NCI-H1694 treated with DMSO at 0.1 percent for 48 hours (cell line): ENCODE measurements around the gene KIF2A.

Experiments
- DNase-seq: peaks from one replicate; lab custom pipeline; 2025; lab: John Stamatoyannopoulos, UW

The KIF2A gene

DNA sequence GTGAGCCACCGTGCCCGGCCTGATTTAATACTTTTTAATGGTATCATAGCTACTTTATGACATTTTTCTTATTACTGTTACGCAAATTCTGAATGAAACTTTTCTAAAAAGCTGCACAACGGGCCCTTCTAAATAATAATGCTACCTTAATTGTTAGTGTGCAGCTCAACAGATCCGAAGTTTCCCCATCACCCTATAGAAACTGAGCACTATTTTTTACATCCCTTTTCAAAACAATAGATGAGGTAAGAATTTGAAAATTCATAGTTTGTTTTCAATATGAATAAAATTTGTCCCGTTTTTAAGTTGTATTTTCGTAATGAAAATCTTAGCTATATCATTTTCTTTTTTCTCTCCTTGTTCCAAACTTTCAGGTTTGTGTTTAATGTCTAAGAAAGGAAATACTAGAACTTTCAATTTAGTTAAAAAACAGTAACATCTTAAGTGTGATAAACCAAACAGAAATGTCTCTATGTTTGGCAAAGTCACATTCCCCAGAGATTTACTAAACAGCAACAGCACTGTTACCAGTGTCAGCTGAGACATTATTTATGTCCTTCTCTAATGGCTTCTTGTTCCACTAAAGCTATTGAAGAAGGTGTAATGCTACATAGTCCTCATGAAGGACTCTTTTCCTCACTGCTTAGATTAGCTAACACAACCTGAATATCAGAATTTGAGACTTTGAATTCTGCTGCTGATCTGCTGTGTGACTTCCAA lies 22.9 kb downstream of the KIF2A start:
- DNase-seq = no peak

GRCh38 chr5:62330302-62330701 lies 24.3 kb downstream of the KIF2A start:
- DNase-seq = no peak

DNA sequence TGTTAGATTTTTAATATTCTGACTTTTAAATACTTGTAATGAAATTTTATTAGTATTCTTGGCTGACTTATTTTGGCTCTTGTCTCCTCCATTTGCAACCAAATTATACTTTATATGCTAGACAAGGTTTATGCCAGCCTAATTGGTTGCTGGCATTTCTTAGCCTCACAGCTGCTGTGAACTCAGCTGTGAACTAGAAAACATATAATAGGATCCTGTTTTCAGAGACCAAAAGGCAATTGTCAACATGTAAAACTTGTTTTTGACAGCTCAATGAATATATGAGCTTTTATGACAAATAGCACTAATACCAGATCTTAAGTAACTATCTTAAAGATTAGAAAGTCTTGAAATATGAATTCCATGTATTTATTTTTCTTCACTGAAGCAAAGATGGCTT lies 25.9 kb downstream of the KIF2A start:
- peak; percentile 18 for DNase-seq

DNA sequence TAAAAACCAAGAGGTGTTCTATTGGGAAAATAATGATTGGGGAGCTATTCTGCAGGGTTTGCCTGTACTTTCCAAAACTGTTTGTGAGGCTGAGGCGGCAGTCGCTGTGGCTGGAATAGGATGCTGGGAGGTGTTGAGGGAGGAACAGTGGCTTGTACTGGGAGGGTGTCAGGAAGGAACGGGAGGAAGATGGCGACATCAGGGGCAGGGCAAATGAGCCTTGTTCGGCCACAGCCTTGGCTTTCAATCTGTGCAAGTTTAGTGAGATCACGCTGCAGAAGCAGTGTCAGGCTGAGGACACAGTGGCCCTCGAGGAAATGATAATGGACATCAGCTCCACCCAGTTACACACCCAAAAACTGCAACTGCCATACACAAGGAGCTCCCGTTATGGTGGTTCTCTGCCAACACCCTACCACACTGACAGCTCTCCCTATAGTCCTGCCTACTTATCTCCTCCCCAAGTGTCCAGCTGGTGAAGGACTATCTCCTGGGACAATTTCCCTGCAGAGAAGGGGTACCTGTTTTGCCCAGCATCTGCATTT lies 27.3 kb downstream of the KIF2A start:
- DNase-seq = no peak

- no peak for DNase-seq
These were observed 28.1 kb downstream of the KIF2A start for GRCh38 chr5:62334082-62334481.

- DNase-seq = peak; percentile 12
These were observed 34.4 kb downstream of the KIF2A start for GRCh38 chr5:62340392-62340791.

GRCh38 chr5:62340979-62341378 lies 35.0 kb downstream of the KIF2A start:
- no peak for DNase-seq

GRCh38 chr5:62341783-62342475 lies 35.9 kb downstream of the KIF2A start:
- no peak for DNase-seq

- no peak for DNase-seq
These were observed 36.5 kb downstream of the KIF2A start for GRCh38 chr5:62342476-62342837.

DNA sequence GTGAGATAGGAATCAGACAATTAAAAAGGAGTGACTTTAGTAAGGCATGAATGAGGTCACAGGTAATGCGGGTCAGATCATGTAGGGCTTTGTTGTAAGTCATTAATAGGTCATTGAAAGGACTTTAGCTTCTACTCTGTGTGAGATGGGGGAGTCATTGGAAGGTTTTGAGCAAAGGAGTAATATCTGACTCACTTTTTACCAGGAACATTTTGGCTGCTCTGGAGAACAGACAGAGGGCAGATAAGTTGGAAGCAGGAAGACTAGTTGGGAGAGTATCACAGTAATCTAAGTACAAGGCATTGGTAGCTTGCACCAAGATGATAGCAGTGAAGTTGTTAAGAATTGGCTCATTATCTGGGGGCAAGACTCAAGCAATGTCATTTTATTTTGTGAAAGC lies 37.4 kb downstream of the KIF2A start:
- no peak for DNase-seq

- DNase-seq = no peak
These were observed 40.7 kb downstream of the KIF2A start for GRCh38 chr5:62346748-62347147.

GRCh38 chr5:62347928-62348327 lies 41.9 kb downstream of the KIF2A start:
- no peak for DNase-seq

GRCh38 chr5:62348723-62349481 lies 42.9 kb downstream of the KIF2A start:
- no peak for DNase-seq

- peak; percentile 43 for DNase-seq
These were observed 48.2 kb downstream of the KIF2A start for GRCh38 chr5:62354028-62354874.

GRCh38 chr5:62362701-62363100 lies 56.7 kb downstream of the KIF2A start:
- no peak for DNase-seq

DNA sequence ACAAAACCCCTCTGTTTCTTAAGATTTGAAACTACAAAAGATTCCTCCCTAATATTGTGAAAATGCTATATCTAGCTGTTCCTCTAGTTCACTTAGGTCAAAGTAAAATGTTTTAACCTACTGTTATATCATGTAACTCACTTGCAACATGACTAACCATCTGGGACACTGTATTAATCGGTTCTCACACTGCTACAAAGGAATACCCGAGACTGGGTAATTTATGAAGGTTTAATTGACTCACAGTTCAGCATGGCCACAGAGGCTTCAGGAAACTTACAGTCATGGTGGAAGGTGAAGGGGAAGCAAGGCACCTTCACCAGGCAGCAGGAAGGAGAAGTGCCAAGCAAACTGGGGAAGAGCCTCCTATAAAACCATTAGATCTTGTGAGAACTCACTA lies 63.0 kb downstream of the KIF2A start:
- no peak for DNase-seq

- DNase-seq = no peak
These were observed 65.4 kb downstream of the KIF2A start for GRCh38 chr5:62371409-62371808.

DNA sequence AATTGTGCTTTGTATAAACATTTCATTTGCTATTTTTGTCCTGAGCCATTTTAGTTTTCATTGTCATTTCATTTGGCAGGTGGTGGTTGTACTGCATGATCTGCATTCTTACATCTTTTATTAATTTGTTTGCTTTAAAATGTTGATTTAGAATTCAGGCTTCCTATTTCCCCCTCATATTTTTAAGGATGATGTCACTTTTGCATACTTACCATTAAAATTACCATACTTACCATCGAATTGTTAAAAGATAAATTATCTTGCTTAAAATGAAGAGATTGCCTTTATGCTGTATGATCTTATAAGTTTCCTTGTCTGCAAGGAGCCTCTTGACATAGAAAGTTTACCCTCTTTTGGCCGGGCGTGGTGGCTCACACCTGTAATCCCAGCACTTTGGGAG lies 66.6 kb downstream of the KIF2A start:
- no peak for DNase-seq

DNA sequence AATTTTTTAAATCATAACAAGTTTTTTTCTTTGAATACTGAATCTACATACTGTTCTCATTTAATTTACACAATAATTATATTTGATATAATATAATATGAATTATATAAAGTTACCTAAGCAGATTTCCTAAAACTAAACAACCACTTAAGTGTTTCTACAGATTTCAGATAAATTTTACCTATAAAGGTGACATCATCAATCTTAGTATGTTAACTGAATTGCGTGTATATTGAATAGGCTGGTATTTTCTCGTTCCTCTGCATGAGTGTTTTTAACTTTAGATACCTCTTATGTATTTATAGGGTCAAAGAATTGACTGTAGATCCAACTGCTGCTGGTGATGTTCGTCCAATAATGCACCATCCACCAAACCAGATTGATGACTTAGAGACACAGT lies 67.4 kb downstream of the KIF2A start:
- DNase-seq = no peak

DNA sequence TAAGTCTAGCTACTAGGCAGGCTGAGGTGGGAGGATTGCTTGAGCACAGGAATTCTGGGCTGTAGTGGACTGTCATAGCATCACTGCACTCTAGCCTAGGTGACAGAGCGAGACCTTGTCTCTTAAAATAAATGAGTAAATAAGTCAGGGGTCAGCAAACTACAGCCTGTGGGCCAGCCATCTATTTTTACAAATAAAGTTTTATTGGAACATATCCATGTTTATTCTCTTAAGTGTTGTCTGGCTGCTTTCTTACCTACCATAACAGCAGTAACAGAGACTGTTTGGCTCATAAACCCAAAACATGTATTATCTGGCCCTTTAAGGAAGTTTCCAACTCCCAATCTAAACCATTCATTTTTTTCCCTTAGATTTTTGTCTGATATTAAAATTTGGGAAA lies 68.1 kb downstream of the KIF2A start:
- no peak for DNase-seq

DNA sequence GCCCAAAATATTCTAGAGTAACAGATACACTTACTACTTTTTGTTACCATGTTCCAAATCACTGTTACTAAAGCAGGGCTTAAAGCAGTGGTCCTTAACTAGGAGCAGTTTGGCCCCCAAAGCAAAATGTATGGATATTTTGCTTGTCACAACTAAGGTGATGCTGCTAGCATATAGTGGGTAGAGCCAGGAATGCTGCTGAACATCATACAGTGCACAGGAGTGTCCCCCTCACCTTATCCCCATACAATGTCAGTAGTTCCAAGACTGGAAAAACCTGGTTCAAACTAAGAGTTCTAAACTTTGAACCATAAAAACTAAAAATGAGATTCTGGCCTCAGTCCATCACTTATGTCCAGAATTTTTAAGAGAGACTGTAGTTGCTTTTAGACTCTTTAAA lies 69.6 kb downstream of the KIF2A start:
- no peak for DNase-seq

DNA sequence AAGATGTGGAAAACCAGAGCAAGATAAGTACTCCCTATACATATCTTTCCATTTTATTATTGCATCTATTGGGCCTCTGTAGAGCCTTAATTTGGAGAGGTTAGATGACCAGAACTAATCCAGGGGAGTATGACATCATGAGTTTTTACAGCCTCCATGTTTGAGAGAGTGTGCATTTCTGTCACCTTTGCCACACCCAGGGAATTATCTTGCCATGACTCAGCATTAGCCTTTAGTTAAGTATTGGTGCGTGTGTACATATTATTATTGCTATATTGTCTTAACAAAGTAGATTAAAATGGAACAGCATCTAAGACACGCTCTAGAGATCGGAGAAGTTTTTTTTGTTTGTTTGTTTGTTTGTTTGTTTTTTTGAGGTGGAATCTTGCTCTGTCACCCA lies 70.1 kb downstream of the KIF2A start:
- DNase-seq = no peak
